OCI-LY3 (cell line): Measurements from ENCODE around the gene ANKRD27.
A peak's percentile ranks its signal among the peaks of the same experiment; 100 is the strongest.
"Not testable (repeated sequence)": the region's sequence is repeated elsewhere in the genome, so short reads cannot be mapped to it uniquely, and the experiment has no call there.

Source experiments
- H2AFZ ChIP-seq: fragments of 200-600, 300-600 bp; shearing (Covaris generic); 2 replicates; pipeline ENCODE4 v1.6.0; 2014; ENCODE audit warnings: antibody characterized with exemption, low read depth, low read length
- H3K27ac ChIP-seq: fragments of 200-600, 300-600 bp; sonication (generic); 2 replicates; pipeline ENCODE4 v1.5.1; 2014; ENCODE audit warnings: mild to moderate bottlenecking, low read length, moderate library complexity, mixed read lengths
- H3K27me3 ChIP-seq: fragments of 200-600, 300-600 bp; sonication (generic); 2 replicates; pipeline ENCODE4 v1.6.1; 2014; ENCODE audit warnings: low read depth, low read length, mixed read lengths
- H3K36me3 ChIP-seq: fragments of 200-600, 300-600 bp; sonication (generic); replicated peaks from 2 replicates; pipeline ENCODE3; 2014; ENCODE audit warnings: low read depth, low read length, mixed read lengths
- H3K4me1 ChIP-seq: fragments of 300-600, 200-600 bp; sonication (generic); 2 replicates; pipeline ENCODE4 v1.6.1; 2014; ENCODE audit warnings: low read length, mixed read lengths
- H3K4me2 ChIP-seq: fragments of 200-600, 300-600 bp; sonication (generic); 2 replicates; pipeline ENCODE4 v1.6.1; 2014; ENCODE audit warnings: low read length, mixed read lengths
- H3K4me3 ChIP-seq: fragments of 300-600, 200-600 bp; sonication (generic); 2 replicates; pipeline ENCODE4 v1.5.1; 2014; ENCODE audit warnings: antibody characterized with exemption, mild to moderate bottlenecking, low read length, moderate library complexity
- H3K79me2 ChIP-seq: fragments of 300-600, 200-600 bp; shearing (Covaris generic); 2 replicates; pipeline ENCODE4 v1.6.1; 2014; ENCODE audit warnings: mild to moderate bottlenecking, low read length, mixed read lengths
- H3K9ac ChIP-seq: fragments of 300-600, 200-600 bp; shearing (Covaris generic); 2 replicates; pipeline ENCODE4 v1.6.0; 2014; ENCODE audit warnings: mild to moderate bottlenecking, low read length, moderate library complexity
- H3K9me3 ChIP-seq: fragments of 200-600, 300-600 bp; shearing (Covaris generic); 2 replicates; pipeline ENCODE4 v1.6.1; 2014; ENCODE audit warnings: low read length, mixed read lengths; ENCODE audit not compliant: insufficient read depth
- H4K20me1 ChIP-seq: fragments of 200-600, 300-600 bp; sonication (generic); 2 replicates; pipeline ENCODE4 v1.6.1; 2016; ENCODE audit warnings: low read length, mixed read lengths; ENCODE audit not compliant: insufficient read depth
- EZH2phosphoT487 ChIP-seq: fragments of 200-600 bp; shearing (Covaris generic); IDR thresholded peaks from 2 replicates; pipeline ENCODE4 v1.6.1; 2018; ENCODE audit warnings: antibody characterized with exemption, mixed run types, low read depth
- TF ChIP-seq, protein P1 (sequence below): fragments of 200-600, 300-600 bp; sonication (generic); IDR thresholded peaks from 2 replicates; pipeline ENCODE4 v1.5.1; 2014; ENCODE audit warnings: antibody characterized with exemption, low read length, low read depth

ANKRD27 gene

DNA sequence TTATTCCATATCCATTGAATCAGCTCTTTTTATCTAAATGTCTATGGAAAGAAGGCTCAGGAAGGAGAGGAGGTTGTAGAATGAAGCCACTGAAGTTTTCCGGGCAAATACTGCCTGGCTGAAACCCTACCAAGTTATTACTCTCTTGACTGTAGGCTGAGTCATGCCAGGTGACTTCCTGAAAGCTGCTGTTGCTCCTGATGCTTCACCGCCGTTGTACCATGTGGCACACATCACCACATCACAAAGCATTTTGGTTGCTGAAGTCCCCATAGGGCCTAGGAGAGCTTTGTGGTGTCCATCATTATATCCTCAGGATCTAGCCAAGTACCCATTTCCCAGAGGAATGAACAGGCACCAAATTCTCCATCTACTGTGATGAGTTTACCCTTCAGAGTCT, 33.5 kb upstream of the ANKRD27 start:
- H3K79me2 ChIP-seq: peaks cover 52% of the 10 kb centered on the region
- peaks cover 54% of the 10 kb centered on the region for H3K36me3 ChIP-seq
- H3K27me3 ChIP-seq: no peaks in the 10 kb centered on the region

DNA sequence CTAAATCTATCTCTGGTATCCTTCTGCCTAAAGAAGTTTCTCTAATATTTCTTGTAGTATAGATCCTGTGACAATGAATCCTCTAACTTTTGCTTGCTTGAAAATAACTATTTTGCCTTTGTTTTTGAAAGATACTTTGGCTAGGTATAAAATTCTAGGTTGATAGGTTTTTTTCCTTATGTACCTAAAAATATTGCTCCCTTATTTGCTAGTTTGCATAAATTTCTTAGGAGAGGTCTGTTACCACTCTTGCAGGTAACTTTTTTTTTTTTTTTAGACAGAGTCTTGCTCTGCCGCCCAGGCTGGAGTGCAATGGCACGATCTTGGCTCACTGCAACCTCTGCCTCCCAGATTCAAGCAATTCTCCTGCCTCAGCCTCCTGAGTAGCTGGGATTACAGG, 29.0 kb upstream of the ANKRD27 start:
- H2AFZ ChIP-seq, H3K27ac ChIP-seq, H3K4me3 ChIP-seq, H3K9me3 ChIP-seq, H3K27me3 ChIP-seq, H3K9ac ChIP-seq, H3K4me1 ChIP-seq, H3K4me2 ChIP-seq: not testable (repeated sequence)
- Histone ChIP-seq H4K20me1 (peaks cover 16% of the 10 kb centered on the region), H3K36me3 (peaks cover 70% of the 10 kb centered on the region), H3K79me2 (peaks cover 93% of the 10 kb centered on the region)

More for the DNA sequence above, 33.5 kb upstream of the ANKRD27 start:
- TF ChIP-seq, protein P1, sequence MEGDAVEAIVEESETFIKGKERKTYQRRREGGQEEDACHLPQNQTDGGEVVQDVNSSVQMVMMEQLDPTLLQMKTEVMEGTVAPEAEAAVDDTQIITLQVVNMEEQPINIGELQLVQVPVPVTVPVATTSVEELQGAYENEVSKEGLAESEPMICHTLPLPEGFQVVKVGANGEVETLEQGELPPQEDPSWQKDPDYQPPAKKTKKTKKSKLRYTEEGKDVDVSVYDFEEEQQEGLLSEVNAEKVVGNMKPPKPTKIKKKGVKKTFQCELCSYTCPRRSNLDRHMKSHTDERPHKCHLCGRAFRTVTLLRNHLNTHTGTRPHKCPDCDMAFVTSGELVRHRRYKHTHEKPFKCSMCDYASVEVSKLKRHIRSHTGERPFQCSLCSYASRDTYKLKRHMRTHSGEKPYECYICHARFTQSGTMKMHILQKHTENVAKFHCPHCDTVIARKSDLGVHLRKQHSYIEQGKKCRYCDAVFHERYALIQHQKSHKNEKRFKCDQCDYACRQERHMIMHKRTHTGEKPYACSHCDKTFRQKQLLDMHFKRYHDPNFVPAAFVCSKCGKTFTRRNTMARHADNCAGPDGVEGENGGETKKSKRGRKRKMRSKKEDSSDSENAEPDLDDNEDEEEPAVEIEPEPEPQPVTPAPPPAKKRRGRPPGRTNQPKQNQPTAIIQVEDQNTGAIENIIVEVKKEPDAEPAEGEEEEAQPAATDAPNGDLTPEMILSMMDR: no peak
- no peak for TF ChIP-seq EZH2phosphoT487
- Histone ChIP-seq H4K20me1 (peaks cover 7% of the 10 kb centered on the region), H3K4me3 (no peak overlapping the region), H3K9ac (no peak overlapping the region), H3K27ac (no peak overlapping the region), H3K4me2 (no peak overlapping the region), H3K9me3 (peaks cover 5% of the 10 kb centered on the region; the same call in 1 of the 2 replicates), H3K4me1 (no peaks in the 10 kb centered on the region), H2AFZ (no peak overlapping the region)

DNA sequence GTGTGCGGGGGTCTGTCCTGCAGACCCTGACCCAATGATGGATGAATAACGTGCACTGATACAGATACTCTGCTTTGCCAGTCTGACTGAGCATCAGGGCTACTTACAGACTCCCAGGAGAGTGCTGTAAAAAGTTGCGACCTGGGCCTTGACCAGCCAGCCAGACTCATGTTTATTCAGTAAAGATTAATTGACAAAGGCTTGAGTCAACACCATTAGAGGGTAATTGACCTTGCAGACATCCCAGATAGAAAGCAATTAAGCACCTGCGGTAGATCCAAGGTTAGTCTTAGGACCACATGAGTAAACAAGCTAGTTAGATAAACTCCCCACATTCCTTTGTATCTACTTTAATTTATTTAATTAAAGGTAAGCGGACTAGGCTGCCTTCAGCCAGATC, 27.0 kb upstream of the ANKRD27 start:
- H4K20me1 ChIP-seq: peaks cover 23% of the 10 kb centered on the region
- H3K4me2 ChIP-seq: no peak overlapping the region
- no peak for TF ChIP-seq EZH2phosphoT487
- TF ChIP-seq, protein P1: no peak
- H3K27me3 ChIP-seq: no peaks in the 10 kb centered on the region
- peaks cover 99% of the 10 kb centered on the region for H3K79me2 ChIP-seq
- peaks cover 61% of the 10 kb centered on the region for H3K36me3 ChIP-seq
- H3K27ac ChIP-seq: no peak overlapping the region
- peaks cover 8% of the 10 kb centered on the region; the same call in 1 of the 2 replicates for H3K9me3 ChIP-seq
- no peak overlapping the region for H2AFZ ChIP-seq
- no peak overlapping the region for H3K9ac ChIP-seq
- H3K4me3 ChIP-seq: no peak overlapping the region
- no peaks in the 10 kb centered on the region for H3K4me1 ChIP-seq

DNA sequence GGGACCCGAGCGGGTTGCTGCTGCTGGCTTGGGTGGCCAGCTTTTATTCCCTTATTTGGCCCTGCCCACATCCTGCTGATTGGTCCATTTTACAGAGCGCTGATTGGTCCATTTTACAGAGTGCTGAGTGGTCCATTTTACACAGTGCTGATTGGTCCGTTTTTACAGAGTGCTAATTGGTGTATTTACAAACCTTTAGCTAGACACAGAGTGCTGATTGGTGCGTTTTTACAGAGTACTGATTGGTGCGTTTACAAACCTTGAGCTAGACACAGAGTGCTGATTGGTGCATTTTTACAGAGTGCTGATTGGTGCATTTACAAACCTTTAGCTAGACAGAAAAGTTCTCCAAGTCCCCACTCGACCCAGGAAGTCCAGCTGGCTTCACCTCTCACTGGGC, 25.1 kb upstream of the ANKRD27 start:
- H3K79me2 ChIP-seq: peaks cover 99% of the 10 kb centered on the region
- peaks cover 36% of the 10 kb centered on the region for H4K20me1 ChIP-seq
- H3K36me3 ChIP-seq: peaks cover 46% of the 10 kb centered on the region

DNA sequence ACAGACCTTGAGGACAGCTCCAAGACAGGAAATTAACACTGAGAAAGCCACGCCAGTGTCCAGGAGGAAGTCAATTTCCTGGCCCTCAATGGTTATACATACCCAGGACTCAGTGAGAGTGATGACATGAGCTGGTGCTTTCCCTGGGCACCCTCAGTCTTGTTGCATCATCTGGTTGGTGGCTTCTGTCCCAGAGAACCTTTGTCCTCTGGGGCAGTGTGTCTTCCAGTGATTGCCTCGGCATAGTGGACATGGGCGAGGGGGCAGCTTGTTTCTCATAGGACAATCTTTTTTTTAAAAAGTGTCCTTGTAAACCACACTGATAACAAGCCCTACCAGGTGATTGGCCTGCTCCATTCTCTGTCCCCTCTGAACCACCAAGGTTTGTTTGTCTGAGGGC, 21.8 kb upstream of the ANKRD27 start:
- not testable (repeated sequence) for H3K9me3 ChIP-seq, H3K27ac ChIP-seq, H3K4me2 ChIP-seq, H3K4me3 ChIP-seq, H3K9ac ChIP-seq, H3K27me3 ChIP-seq, H2AFZ ChIP-seq
- peaks cover 39% of the 10 kb centered on the region for H4K20me1 ChIP-seq
- peaks cover 21% of the 10 kb centered on the region for H3K36me3 ChIP-seq
- H3K4me1 ChIP-seq: peaks cover 15% of the 10 kb centered on the region
- H3K79me2 ChIP-seq: peaks cover 100% of the 10 kb centered on the region

More for the DNA sequence above, 25.1 kb upstream of the ANKRD27 start:
- not testable (repeated sequence) for H3K9ac ChIP-seq, H3K4me1 ChIP-seq, H3K9me3 ChIP-seq, H3K4me2 ChIP-seq, H3K4me3 ChIP-seq, H3K27ac ChIP-seq, H2AFZ ChIP-seq, H3K27me3 ChIP-seq

DNA sequence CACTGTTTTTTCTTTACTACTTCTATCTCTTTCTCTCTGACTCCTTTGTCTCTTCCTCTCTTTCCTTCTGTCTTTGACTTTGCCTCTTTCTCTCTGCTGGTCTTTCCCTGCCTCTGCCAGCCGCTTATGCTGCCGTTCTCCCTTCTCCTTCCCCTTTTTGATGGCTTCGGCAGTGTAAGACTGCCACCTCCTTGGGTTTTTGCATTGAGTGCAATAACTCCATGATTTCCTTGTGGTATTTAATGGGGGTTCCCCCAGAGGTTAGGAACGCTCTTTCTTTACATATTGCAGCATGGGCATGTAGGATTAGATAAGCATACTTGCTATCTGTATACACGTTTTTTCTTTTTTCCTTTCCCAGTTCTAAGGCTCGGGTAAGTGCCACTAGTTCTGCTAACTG, 20.5 kb upstream of the ANKRD27 start:
- H3K27ac ChIP-seq, H3K9ac ChIP-seq, H2AFZ ChIP-seq, H3K4me3 ChIP-seq, H3K4me2 ChIP-seq, H3K36me3 ChIP-seq, H3K9me3 ChIP-seq, H3K27me3 ChIP-seq: not testable (repeated sequence)
- peaks cover 32% of the 10 kb centered on the region for H4K20me1 ChIP-seq
- H3K4me1 ChIP-seq: peaks cover 24% of the 10 kb centered on the region
- peaks cover 98% of the 10 kb centered on the region for H3K79me2 ChIP-seq

DNA sequence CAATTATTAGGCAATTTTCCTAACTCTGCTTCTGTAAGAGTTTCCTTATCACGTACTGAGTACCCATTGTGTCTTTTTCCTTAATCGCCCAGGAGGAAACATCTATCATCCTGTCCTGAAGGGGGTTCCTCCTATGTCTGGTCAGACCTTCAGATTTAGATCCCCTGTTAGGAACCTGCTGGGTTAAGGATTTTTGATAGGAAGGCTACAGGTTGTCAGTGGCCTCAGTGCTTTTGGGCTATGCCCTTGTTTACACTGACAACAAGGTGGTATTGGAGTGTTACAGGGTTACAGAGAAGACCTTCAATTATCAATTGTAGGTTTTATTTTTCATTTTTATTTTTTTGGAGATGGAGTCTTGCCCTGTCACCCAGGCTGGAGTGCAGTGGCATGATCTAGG, 19.9 kb upstream of the ANKRD27 start:
- peaks cover 27% of the 10 kb centered on the region for H3K4me1 ChIP-seq
- H3K27me3 ChIP-seq, H3K4me3 ChIP-seq, H3K36me3 ChIP-seq, H2AFZ ChIP-seq, H3K9me3 ChIP-seq, H3K27ac ChIP-seq, H3K9ac ChIP-seq, H3K4me2 ChIP-seq: not testable (repeated sequence)
- peaks cover 29% of the 10 kb centered on the region for H4K20me1 ChIP-seq
- H3K79me2 ChIP-seq: peaks cover 91% of the 10 kb centered on the region

DNA sequence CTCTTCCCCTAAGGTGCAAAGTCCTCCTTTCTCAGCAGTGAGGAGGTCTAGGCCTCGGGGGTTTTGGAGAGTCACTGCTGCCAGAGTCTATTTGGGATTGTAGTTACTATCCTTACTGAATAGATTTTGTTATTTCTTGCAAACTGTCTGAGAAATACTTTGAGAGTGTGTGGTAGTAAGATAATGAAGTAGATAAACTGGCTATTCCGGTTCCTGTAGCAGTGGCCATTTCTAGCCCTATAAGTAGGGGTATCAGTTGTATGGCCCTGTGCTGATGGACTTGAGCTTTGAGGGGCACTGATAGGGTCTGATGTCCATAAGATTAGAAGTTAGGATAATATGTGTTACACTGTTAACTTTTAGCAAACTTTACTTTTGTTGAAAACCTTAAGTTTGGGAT, 19.3 kb upstream of the ANKRD27 start:
- H3K36me3 ChIP-seq, H2AFZ ChIP-seq, H3K9me3 ChIP-seq, H3K27ac ChIP-seq, H3K9ac ChIP-seq, H3K27me3 ChIP-seq: not testable (repeated sequence)
- peak overlapping the region; percentile 97 for H3K4me2 ChIP-seq
- peaks cover 27% of the 10 kb centered on the region for H3K4me1 ChIP-seq
- H4K20me1 ChIP-seq: peaks cover 29% of the 10 kb centered on the region
- H3K4me3 ChIP-seq: peak overlapping the region; percentile 90
- H3K79me2 ChIP-seq: peaks cover 86% of the 10 kb centered on the region
